Hepatocyte (in vitro differentiated cells): Measurements from ENCODE around the gene LRRC4C. TPM values are rescaled to one million over a fixed set of nuclear protein-coding genes. Genes with fewer than 3 reads are reported as not detected.

Experiments
- DNase-seq: peaks from one replicate; pipeline ENCODE4 v3.0.0-alpha.2; 2016; ENCODE audit warnings: low spot score
- H2AFZ ChIP-seq: fragments of 200-600 bp; sonication (generic); 2 replicates; pipeline ENCODE4 v1.6.0; 2016; ENCODE audit warnings: antibody characterized with exemption, mild to moderate bottlenecking
- H3K27ac ChIP-seq: fragments of 200-600 bp; sonication (generic); 2 replicates; pipeline ENCODE4 v1.5.1; 2016; ENCODE audit warnings: mild to moderate bottlenecking
- H3K27me3 ChIP-seq: fragments of 200-600 bp; sonication (generic); 2 replicates; pipeline ENCODE4 v1.6.1; 2016
- H3K36me3 ChIP-seq: fragments of 200-600 bp; sonication (generic); replicated peaks from 2 replicates; pipeline ENCODE4 v1.5.1; 2016; ENCODE audit warnings: low read depth; ENCODE audit not compliant: insufficient read depth
- H3K4me1 ChIP-seq: fragments of 200-600 bp; sonication (generic); 2 replicates; pipeline ENCODE4 v1.5.1; 2016; ENCODE audit warnings: mild to moderate bottlenecking, moderate library complexity; ENCODE audit not compliant: insufficient read depth
- H3K4me2 ChIP-seq: fragments of 200-600 bp; sonication (generic); 2 replicates; pipeline ENCODE4 v1.6.0; 2016
- H3K4me3 ChIP-seq: fragments of 200-600 bp; sonication (generic); 2 replicates; pipeline ENCODE4 v1.5.1; 2016; ENCODE audit warnings: mild to moderate bottlenecking
- H3K79me2 ChIP-seq: fragments of 200-600 bp; sonication (generic); 2 replicates; pipeline ENCODE4 v1.6.0; 2017; ENCODE audit warnings: mild to moderate bottlenecking
- H3K9me2 ChIP-seq: fragments of 200-600 bp; sonication (generic); replicated peaks from 2 replicates; pipeline ENCODE4 v1.6.0; 2017; ENCODE audit warnings: mild to moderate bottlenecking; ENCODE audit not compliant: insufficient read depth
- H3K9me3 ChIP-seq: fragments of 200-600 bp; sonication (generic); 2 replicates; pipeline ENCODE4 v1.5.1; 2016; ENCODE audit warnings: low read depth, mild to moderate bottlenecking
- H4K20me1 ChIP-seq: fragments of 200-600 bp; sonication (generic); 2 replicates; pipeline ENCODE4 v1.6.0; 2016; ENCODE audit warnings: mild to moderate bottlenecking; ENCODE audit not compliant: insufficient read depth, poor library complexity, severe bottlenecking
- CTCF ChIP-seq: fragments of 200-600 bp; sonication (generic); IDR thresholded peaks from 2 replicates; pipeline ENCODE4 v1.5.1; 2016; ENCODE audit warnings: antibody characterized with exemption, mild to moderate bottlenecking; ENCODE audit not compliant: poor library complexity
- EZH2 ChIP-seq: fragments of 200-600 bp; sonication (generic); IDR thresholded peaks from 2 replicates; pipeline ENCODE4 v1.6.1; 2016; ENCODE audit warnings: antibody characterized with exemption, mild to moderate bottlenecking, borderline replicate concordance
- EZH2phosphoT487 ChIP-seq: fragments of 200-600 bp; sonication (generic); IDR thresholded peaks from one replicate; pipeline ENCODE4 v1.6.1; 2018; ENCODE audit warnings: antibody characterized with exemption, mild to moderate bottlenecking, low read depth, moderate library complexity; ENCODE audit not compliant: unreplicated experiment, severe bottlenecking
- WGBS: methylation state at CpG from one replicate; pipeline ENCODE4 v1.1.6; 2016; ENCODE audit warnings: low lambda C conversion rate; ENCODE audit errors: missing lambda C conversion rate; 5-methylcytosine and 5-hydroxymethylcytosine counted together
- polyA plus RNA-seq: library from polyadenylated mRNA; unstranded; fragments of >200 nt; fragmentation: Nextera tagmentation; extraction: Ambion mirVana; gene quantifications from 2 replicates; pipeline ENCODE4 v1.2.1, GENCODE V29; 2016
- total RNA-seq: library from RNA; depleted of rRNA; stranded (reverse); fragments of >200 nt; gene quantifications from 2 replicates; pipeline ENCODE4 v1.2.3, GENCODE V29; 2014

The LRRC4C gene
- total and polyA plus RNA-seq, 2 experiments from 2014 or later = 1.1 to 3.1 TPM

GRCh38 chr11:40602866-40603552 is 856.4 kb downstream of the LRRC4C start:
- Histone ChIP-seq H3K9me3 (peaks cover 8% of the 10 kb centered on the region), H4K20me1 (no peaks in the 10 kb centered on the region), H3K27me3 (no peaks in the 10 kb centered on the region), H3K4me3 (no peak overlapping the region), H2AFZ (no peak overlapping the region), H3K79me2 (no peaks in the 10 kb centered on the region), H3K27ac (no peak overlapping the region), H3K36me3 (no peaks in the 10 kb centered on the region), H3K4me1 (no peaks in the 10 kb centered on the region), H3K4me2 (no peak overlapping the region), H3K9me2 (no peaks in the 10 kb centered on the region)
- 77% methylated on average over 3 of the region's 3 CpGs for WGBS
- TF ChIP-seq EZH2phosphoT487 (no peak), CTCF (no peak)
- peak; percentile 11 for DNase-seq

- TF ChIP-seq EZH2phosphoT487 = no peak
- no peak for TF ChIP-seq EZH2
- TF ChIP-seq CTCF = no peak
- Histone ChIP-seq H3K4me2 (no peak overlapping the region), H4K20me1 (no peaks in the 10 kb centered on the region), H3K4me3 (no peak overlapping the region), H2AFZ (no peak overlapping the region), H3K27me3 (no peaks in the 10 kb centered on the region), H3K9me2 (no peaks in the 10 kb centered on the region), H3K27ac (no peak overlapping the region), H3K79me2 (no peaks in the 10 kb centered on the region), H3K9me3 (no peaks in the 10 kb centered on the region), H3K36me3 (no peaks in the 10 kb centered on the region), H3K4me1 (no peaks in the 10 kb centered on the region)
- 80% methylated on average over 5 of the region's 5 CpGs for WGBS
- no peak for DNase-seq
Observed at GRCh38 chr11:40597546-40598113, 861.8 kb downstream of the LRRC4C start.

GRCh38 chr11:40573254-40573891 is 886.1 kb downstream of the LRRC4C start:
- H2AFZ ChIP-seq = no peak overlapping the region
- H3K9me3 ChIP-seq = no peaks in the 10 kb centered on the region
- 67% methylated on average over 1 of the region's 1 CpG for WGBS
- H3K4me1 ChIP-seq = no peaks in the 10 kb centered on the region
- DNase-seq = no peak
- H3K4me3 ChIP-seq = no peak overlapping the region
- H3K79me2 ChIP-seq = no peaks in the 10 kb centered on the region
- no peaks in the 10 kb centered on the region for H3K9me2 ChIP-seq
- H4K20me1 ChIP-seq = no peaks in the 10 kb centered on the region
- no peak overlapping the region for H3K4me2 ChIP-seq
- H3K27ac ChIP-seq = no peak overlapping the region
- no peak for TF ChIP-seq CTCF
- no peak for TF ChIP-seq EZH2
- TF ChIP-seq EZH2phosphoT487 = no peak
- H3K36me3 ChIP-seq = no peaks in the 10 kb centered on the region
- H3K27me3 ChIP-seq = no peaks in the 10 kb centered on the region
